GM23248 (cell line): Measurements from ENCODE around the gene CLTB. TPM values are rescaled to one million over a fixed set of nuclear protein-coding genes. Genes with fewer than 3 reads are reported as not detected.

Source experiments
- DNase-seq: peaks from one replicate; pipeline ENCODE4 v3.0.0-alpha.2; 2015
- H2AFZ ChIP-seq: fragments of 200-600 bp; sonication (generic); 2 replicates; pipeline ENCODE4 v1.6.1; 2016; ENCODE audit warnings: antibody characterized with exemption
- H3F3A ChIP-seq: fragments of 200-600 bp; sonication (generic); 2 replicates; pipeline ENCODE4 v1.6.1; 2016; ENCODE audit warnings: mild to moderate bottlenecking, antibody characterized with exemption, mixed run types; ENCODE audit not compliant: insufficient read depth
- H3K27ac ChIP-seq: fragments of 200-600 bp; sonication (generic); 2 replicates; pipeline ENCODE4 v1.5.1; 2016; ENCODE audit warnings: mild to moderate bottlenecking
- H3K27me3 ChIP-seq: fragments of 200-600 bp; sonication (generic); replicated peaks from 2 replicates; pipeline ENCODE4 v1.6.1; 2016; ENCODE audit warnings: mild to moderate bottlenecking; ENCODE audit not compliant: insufficient read depth
- H3K36me3 ChIP-seq: fragments of 200-600 bp; sonication (generic); 2 replicates; pipeline ENCODE4 v1.6.1; 2016; ENCODE audit warnings: low read depth, mild to moderate bottlenecking
- H3K4me1 ChIP-seq: fragments of 200-600 bp; sonication (generic); 2 replicates; pipeline ENCODE4 v1.6.1; 2016; ENCODE audit warnings: mild to moderate bottlenecking; ENCODE audit not compliant: insufficient read depth
- H3K4me2 ChIP-seq: fragments of 200-600 bp; sonication (generic); one replicate; pipeline ENCODE4 v1.6.1; 2016; ENCODE audit warnings: mild to moderate bottlenecking; ENCODE audit not compliant: unreplicated experiment
- H3K4me3 ChIP-seq: fragments of 200-600 bp; sonication (generic); 2 replicates; pipeline ENCODE4 v1.5.1; 2016; ENCODE audit warnings: mild to moderate bottlenecking
- H3K79me2 ChIP-seq: fragments of 200-600 bp; sonication (generic); 2 replicates; pipeline ENCODE4 v1.6.1; 2016; ENCODE audit warnings: mild to moderate bottlenecking; ENCODE audit not compliant: insufficient read depth
- H3K9ac ChIP-seq: fragments of 200-600 bp; sonication (generic); 2 replicates; pipeline ENCODE4 v1.6.1; 2016; ENCODE audit warnings: mild to moderate bottlenecking
- H3K9me2 ChIP-seq: fragments of 200-600 bp; sonication (generic); 2 replicates; pipeline ENCODE4 v1.6.1; 2016; ENCODE audit warnings: mixed run types, mild to moderate bottlenecking, moderate library complexity; ENCODE audit not compliant: insufficient read depth
- H3K9me3 ChIP-seq: fragments of 200-600 bp; sonication (generic); one replicate; pipeline ENCODE4 v1.6.1; 2017; ENCODE audit warnings: low read depth
- H4K20me1 ChIP-seq: fragments of 200-600 bp; sonication (generic); 2 replicates; pipeline ENCODE4 v1.6.0; 2016; ENCODE audit not compliant: insufficient read depth
- EZH2 ChIP-seq: fragments of 200-600 bp; sonication (generic); IDR thresholded peaks from 2 replicates; pipeline ENCODE4 v1.6.1; 2018; ENCODE audit warnings: antibody characterized with exemption, mild to moderate bottlenecking; ENCODE audit not compliant: insufficient read depth, poor library complexity, severe bottlenecking
- EZH2phosphoT487 ChIP-seq: fragments of 200-600 bp; sonication (generic); IDR thresholded peaks from 2 replicates; pipeline ENCODE4 v1.6.1; 2018; ENCODE audit warnings: antibody characterized with exemption, moderate library complexity, mild to moderate bottlenecking, low read depth; ENCODE audit not compliant: insufficient read depth
- WGBS, 2 experiments: methylation state at CpG; one replicate each; pipeline ENCODE4 v1.1.6; 2015 to 2017; ENCODE audit warnings: low lambda C conversion rate in 2 of 2, low coverage in 1 of 2; ENCODE audit errors: missing lambda C conversion rate in 2 of 2; 5-methylcytosine and 5-hydroxymethylcytosine counted together
- in situ Hi-C: fragments of 300-500 bp; cut with MboI; formaldehyde crosslinking; loops from 2 replicates; pipeline ENCODE4 v1.15.0; 2020
- polyA plus RNA-seq: library from polyadenylated mRNA; unstranded; fragments of >200 nt; fragmentation: Nextera tagmentation; extraction: Ambion mirVana; gene quantifications from 2 replicates; pipeline ENCODE4 v1.2.1, GENCODE V29; 2016
- total RNA-seq: library from RNA; depleted of rRNA; stranded (reverse); fragments of >200 nt; shearing (Covaris generic); gene quantifications from 2 replicates; pipeline ENCODE4 v1.2.3, GENCODE V29; 2014

The CLTB gene
- total and polyA plus RNA-seq, 2 experiments from 2014 or later, result 128 to 130 TPM

DNA sequence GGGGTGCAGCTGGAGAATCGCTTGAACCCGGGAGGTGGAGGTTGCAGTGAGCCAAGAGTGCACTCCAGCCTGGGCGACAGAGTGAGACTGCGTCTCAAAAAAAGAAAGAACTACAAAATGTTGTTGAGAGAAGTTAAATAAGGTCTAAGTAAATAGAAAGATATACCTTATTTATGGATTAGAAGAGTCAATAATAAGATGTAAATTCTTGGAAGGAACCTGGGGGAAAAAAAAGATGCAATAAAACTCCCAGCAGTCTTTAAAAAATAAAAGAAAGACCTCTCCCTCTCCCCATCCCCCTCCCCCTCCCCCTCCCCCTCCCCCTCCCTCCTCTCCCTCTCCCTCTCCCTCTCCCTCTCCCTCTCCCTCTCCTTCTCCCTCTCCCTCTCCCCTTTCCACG, 16.4 kb upstream of the CLTB start:
- 83 to 86% methylated on average over 5 of the region's 5 CpGs for WGBS, 2 experiments
- DNase-seq, result no peak
- Histone ChIP-seq H3K4me3 (no peak overlapping the region), H3K36me3 (no peaks in the 10 kb centered on the region), H3K27ac (no peak overlapping the region), H3K9me2 (no peaks in the 10 kb centered on the region), H3K79me2 (no peaks in the 10 kb centered on the region), H3K27me3 (no peaks in the 10 kb centered on the region), H4K20me1 (no peaks in the 10 kb centered on the region), H2AFZ (no peak overlapping the region), H3K4me2 (no peak overlapping the region), H3F3A (peaks cover 4% of the 10 kb centered on the region; the same call in 1 of the 2 replicates), H3K9me3 (no peaks in the 10 kb centered on the region), H3K4me1 (peaks cover 11% of the 10 kb centered on the region), H3K9ac (no peak overlapping the region)
- in situ Hi-C loops, result no loop called here
- TF ChIP-seq EZH2phosphoT487 (no peak), EZH2 (no peak)

DNA sequence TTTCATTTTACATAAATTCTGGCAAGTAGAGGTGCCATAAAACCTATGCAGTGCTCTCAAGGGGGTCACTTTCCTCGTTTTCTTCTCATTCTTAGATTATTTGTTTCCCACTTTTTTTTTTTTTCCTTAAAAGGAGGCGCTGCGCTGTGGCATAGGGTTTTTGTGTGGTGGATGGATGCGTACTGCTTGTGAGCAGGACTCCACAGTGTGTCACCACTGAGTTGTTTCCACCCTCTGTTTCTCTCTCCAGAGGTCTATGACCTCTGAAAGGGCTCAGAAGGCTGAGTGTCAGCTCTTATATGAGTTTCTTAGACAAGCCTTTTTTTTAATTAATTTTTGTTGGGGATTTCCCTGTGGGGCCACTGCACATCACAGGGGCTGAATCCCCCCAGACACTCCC, 13.6 kb upstream of the CLTB start:
- Histone ChIP-seq H2AFZ (no peak overlapping the region), H3K27me3 (no peaks in the 10 kb centered on the region), H3F3A (no peaks in the 10 kb centered on the region), H3K4me2 (no peak overlapping the region), H4K20me1 (no peaks in the 10 kb centered on the region), H3K9me2 (no peaks in the 10 kb centered on the region), H3K9ac (no peak overlapping the region), H3K9me3 (no peaks in the 10 kb centered on the region), H3K79me2 (no peaks in the 10 kb centered on the region), H3K4me1 (no peaks in the 10 kb centered on the region), H3K36me3 (no peaks in the 10 kb centered on the region), H3K4me3 (no peak overlapping the region), H3K27ac (no peak overlapping the region)
- 42 to 58% methylated on average over 4 of the region's 4 CpGs for WGBS, 2 experiments
- no peak for DNase-seq
- no peak for TF ChIP-seq EZH2
- in situ Hi-C loops, result no loop called here

DNA sequence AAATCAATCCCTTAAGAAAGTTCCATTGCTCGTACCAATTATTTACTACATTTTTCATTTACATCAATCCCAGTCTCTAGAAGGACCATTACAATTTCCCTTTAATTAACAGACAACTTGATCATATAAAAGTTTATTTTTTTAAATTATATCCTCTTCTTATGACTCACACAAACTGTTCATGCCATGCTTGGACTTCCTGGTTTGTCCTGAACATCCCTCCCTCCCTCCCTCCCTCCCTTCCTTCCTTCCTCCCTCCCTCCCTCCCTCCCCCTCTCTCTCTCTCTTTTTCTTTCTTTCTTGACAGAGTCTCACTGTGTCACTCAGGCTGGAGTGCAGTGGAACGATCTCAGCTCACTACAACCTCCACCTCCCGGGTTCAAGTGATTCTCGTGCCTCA, 11.6 kb upstream of the CLTB start:
- no peaks in the 10 kb centered on the region for H3K79me2 ChIP-seq
- H3K9me2 ChIP-seq, result no peaks in the 10 kb centered on the region
- H3K4me2 ChIP-seq, result no peak overlapping the region
- H3F3A ChIP-seq, result no peaks in the 10 kb centered on the region
- H3K27ac ChIP-seq, result no peak overlapping the region
- no peak overlapping the region for H3K9ac ChIP-seq
- H3K4me1 ChIP-seq, result no peaks in the 10 kb centered on the region
- DNase-seq, result peak; percentile 53
- in situ Hi-C loops, result no loop called here
- H3K4me3 ChIP-seq, result no peak overlapping the region
- no peak overlapping the region for H2AFZ ChIP-seq
- no peaks in the 10 kb centered on the region for H3K27me3 ChIP-seq
- no peaks in the 10 kb centered on the region for H4K20me1 ChIP-seq
- no peaks in the 10 kb centered on the region for H3K9me3 ChIP-seq
- no peaks in the 10 kb centered on the region for H3K36me3 ChIP-seq
- 58 to 64% methylated on average over 4 of the region's 4 CpGs for WGBS, 2 experiments
- no peak for TF ChIP-seq EZH2phosphoT487
- TF ChIP-seq EZH2, result no peak

DNA sequence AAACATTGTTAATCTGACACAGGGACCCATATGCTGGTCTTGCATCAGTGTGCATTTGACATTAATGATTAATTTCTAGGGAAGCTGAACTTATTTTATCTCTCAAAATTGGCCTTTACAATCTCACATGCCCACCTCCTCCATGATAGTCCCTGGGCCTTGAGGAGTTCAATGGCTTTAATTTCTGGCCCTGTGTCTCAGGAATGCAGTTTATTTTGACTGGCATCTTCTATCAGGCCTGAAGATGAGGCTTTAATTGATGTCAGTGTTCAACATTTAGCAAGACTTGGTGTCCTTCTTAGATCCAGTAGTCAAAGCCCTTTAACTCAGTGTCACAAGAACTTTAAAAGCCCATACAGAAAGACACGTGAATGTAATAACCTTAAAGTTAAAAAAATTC, 10.5 kb upstream of the CLTB start:
- Histone ChIP-seq H3K4me2 (no peak overlapping the region), H3K9me2 (no peaks in the 10 kb centered on the region), H3K36me3 (no peaks in the 10 kb centered on the region), H2AFZ (no peak overlapping the region), H3K27ac (no peak overlapping the region), H3K4me3 (no peak overlapping the region), H3K27me3 (no peaks in the 10 kb centered on the region), H3K4me1 (no peaks in the 10 kb centered on the region), H3K9me3 (no peaks in the 10 kb centered on the region), H3K9ac (no peak overlapping the region), H4K20me1 (no peaks in the 10 kb centered on the region), H3F3A (no peaks in the 10 kb centered on the region), H3K79me2 (no peaks in the 10 kb centered on the region)
- in situ Hi-C loops, result no loop called here
- 41 to 55% methylated on average over 1 of the region's 1 CpG for WGBS, 2 experiments
- no peak for DNase-seq
- TF ChIP-seq EZH2phosphoT487 (no peak), EZH2 (no peak)

DNA sequence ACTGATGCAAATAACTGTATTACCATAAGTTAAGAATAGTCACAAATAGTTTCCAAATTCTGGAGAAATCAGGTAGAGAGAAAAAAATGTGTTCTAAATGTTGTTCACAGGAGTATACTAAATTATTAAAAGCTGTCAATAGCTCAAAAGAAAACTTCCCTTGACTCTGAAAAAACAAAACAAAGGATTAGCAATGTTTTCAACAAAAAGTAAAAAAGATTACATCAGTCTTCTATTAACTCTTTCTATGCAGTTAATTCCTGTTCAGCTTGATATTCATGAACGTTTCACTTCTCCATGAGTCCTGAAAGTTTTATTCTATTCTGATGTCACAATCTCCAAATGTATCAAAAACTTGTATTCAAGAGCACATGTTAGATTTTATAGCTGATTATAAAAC, 9.5 kb upstream of the CLTB start:
- TF ChIP-seq EZH2 (no peak), EZH2phosphoT487 (no peak)
- Histone ChIP-seq H3K9me2 (no peaks in the 10 kb centered on the region), H3K4me2 (no peak overlapping the region), H2AFZ (no peak overlapping the region), H3K4me1 (no peaks in the 10 kb centered on the region), H3K27me3 (no peaks in the 10 kb centered on the region), H3K79me2 (no peaks in the 10 kb centered on the region), H4K20me1 (no peaks in the 10 kb centered on the region), H3K36me3 (no peaks in the 10 kb centered on the region), H3F3A (no peaks in the 10 kb centered on the region), H3K27ac (no peak overlapping the region), H3K4me3 (no peak overlapping the region), H3K9ac (no peak overlapping the region), H3K9me3 (no peaks in the 10 kb centered on the region)
- no peak for DNase-seq
- in situ Hi-C loops, result no loop called here
- WGBS, 2 experiments, result 52 to 64% methylated on average over 1 of the region's 1 CpG
